Heart left ventricle (tissue), 16 donors: ENCODE measurements around the gene DCAF5. TPM values are rescaled to one million over a fixed set of nuclear protein-coding genes. Genes with fewer than 3 reads are reported as not detected.
"Not testable (repeated sequence)": the region's sequence is repeated elsewhere in the genome, so short reads cannot be mapped to it uniquely, and the experiment has no call there.

Source experiments
- ATAC-seq, 4 donors: fragments of 200-7000 bp; cut with Tn5 transposase; one replicate each; pipeline ENCODE4 v1.9.1; 2020 to 2022; ENCODE audit warnings: moderate library complexity in 4 of 4, mild to moderate bottlenecking in 3 of 4, moderate number of reproducible peaks in 1 of 4
- DNase-seq, 5 donors: peaks; one replicate each; pipeline ENCODE4 v3.0.0-alpha.2; 2020
- H3K27ac ChIP-seq, 12 donors: fragments of 200-600 bp; sonication (generic) in 4 of 12; one replicate each; pipeline versions ENCODE4 v1.5.0 to v1.8.0; 2016 to 2022; ENCODE audit warnings: mild to moderate bottlenecking in 2 of 12
- H3K27me3 ChIP-seq, 9 donors: fragments of 200-600 bp; sonication (generic) in 2 of 9; one replicate each; pipeline versions ENCODE4 v1.5.1 to v1.8.0; 2016 to 2022; ENCODE audit warnings: mild to moderate bottlenecking in 3 of 9
- H3K36me3 ChIP-seq, 9 donors: fragments of 200-600 bp; sonication (generic) in 2 of 9; one replicate each; pipeline versions ENCODE4 v1.5.0 to v1.8.0; 2018 to 2022; ENCODE audit warnings: mild to moderate bottlenecking in 2 of 9
- H3K4me1 ChIP-seq, 12 donors: fragments of 200-600 bp; sonication (generic) in 4 of 12; one replicate each; pipeline versions ENCODE4 v1.5.0 to v1.8.0; 2016 to 2022; ENCODE audit warnings: mild to moderate bottlenecking in 3 of 12
- H3K4me3 ChIP-seq, 12 donors: fragments of 200-600 bp; sonication (generic) in 4 of 12; one replicate each; pipeline versions ENCODE4 v1.5.0 to v1.8.0; 2017 to 2022; ENCODE audit warnings: mild to moderate bottlenecking in 9 of 12, moderate library complexity in 4 of 12
- H3K9me3 ChIP-seq, 12 donors: fragments of 200-600 bp; sonication (generic) in 4 of 12; one replicate each; pipeline versions ENCODE4 v1.5.0 to v1.8.0; 2016 to 2022; ENCODE audit warnings: mild to moderate bottlenecking in 1 of 12
- POLR2A ChIP-seq, 2 donors: fragments of 450-650 bp; IDR thresholded peaks; one replicate each; pipeline ENCODE4 v1.6.1; 2017; ENCODE audit warnings: antibody characterized with exemption in 2 of 2, mild to moderate bottlenecking in 2 of 2, moderate library complexity in 2 of 2
- WGBS, 4 donors: extraction: QIAGEN DNeasy Blood & Tissue Kit in 2 of 4; methylation state at CpG; one replicate each; pipeline versions ENCODE4 v1.1.5 to v1.1.7; 2013 to 2018; 5-methylcytosine and 5-hydroxymethylcytosine counted together
- intact Hi-C, 10 donors: fragments of 100-400 bp; cut with DNase I; formaldehyde crosslinking; loops; one replicate each; pipeline versions ENCODE4 v1.11.1 to v1.14.2; 2022
- polyA plus RNA-seq, 2 donors: library from polyadenylated mRNA; stranded (reverse); fragments of 200-250 nt; gene quantifications; one replicate each; pipeline ENCODE4 v1.2.3, GENCODE V29; 2013
- total RNA-seq, 9 donors: library from RNA; depleted of rRNA in 2 of 9; stranded (reverse); fragments of >200 nt in 2 of 9; fragmentation: NEBNext Ultra II Directional in 3 of 9; extraction: Animal tissue kit (Norgen Biotek cat#: 25700) in 3 of 9; gene quantifications; one replicate each; pipeline versions ENCODE4 v1.1.0 to v1.2.4, GENCODE V29; 2016 to 2023
- TF ChIP-seq, protein P1 (sequence below), 12 donors: fragments of 200-600 bp; sonication (generic) in 4 of 12; IDR thresholded peaks; one replicate each; pipeline versions ENCODE4 v1.5.0 to v1.8.0; 2018 to 2022; ENCODE audit warnings: antibody characterized with exemption in 12 of 12, mild to moderate bottlenecking in 5 of 12
- donor health status: ischemic (EF 13 %, LVEDD 7.1; RV severe dilation, severe dysfunction).
- donor health status: healthy with polysubstance abuse.
- donor health status: DM: no; HTN: yes; CAD: no.
- donor health status: DM: no; HTN: no; CAD: no.
- donor health status: ischemic (EF 25% LVEDD 6.9; RV normal size, moderate dysfunction).
- donor health status: ischemic (EF 25% LVEDD 5.7; RV mildly dilated, moderate dysfunction).
- donor health status: healthy.
- donor health status: DM: yes; HTN: yes; CAD: no.
- donor health status: ischemic (EF 35%, LVEDD 5.7; RV mildly dilated, moderate dysfunction).
- donor health status: nonischemic (EF 11% LVEDD 7.7; RV severe dilation, severe dysfunction).
- donor health status: DM: yes; HTN: yes; CAD: no.
- donor health status: PGD.
- donor health status: ischemic (EF 29% LVEDD 5.4; RV normal size, mild dysfunction).
- donor health status: nonischemic (EF 23%, LVEDD 6.1; RV moderate dilation, normal function).

Gene DCAF5
- total and polyA plus RNA-seq, 11 donors, result 16.8 to 71.7 (median 58.8) TPM

DNA sequence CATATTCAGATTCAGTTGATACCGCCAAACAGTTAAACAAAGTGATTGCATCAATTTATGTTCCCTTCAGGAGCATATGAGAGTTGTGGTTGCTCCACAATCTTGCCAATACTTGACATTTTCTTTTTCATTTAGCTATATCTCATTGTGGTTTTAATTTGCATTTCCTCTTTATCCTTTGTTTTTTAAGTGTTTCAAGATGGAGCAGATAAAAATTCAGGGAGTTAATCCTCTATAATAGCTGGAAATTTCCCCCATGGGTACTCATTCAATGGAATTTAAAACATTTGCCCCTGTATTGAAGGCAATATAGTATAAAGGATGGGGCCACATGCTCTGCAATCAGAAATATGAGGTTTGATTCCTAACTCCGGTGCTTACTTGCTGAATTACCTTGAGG lies 37.3 kb upstream of the DCAF5 start:
- H3K27ac ChIP-seq, result no peak overlapping the region
- H3K4me1 ChIP-seq, result peaks cover 0 to 12% (median 6%) of the 10 kb centered on the region in 12 donors
- ATAC-seq (no peak), DNase-seq (no peak)
- 91 to 100% (median 93%) methylated on average over 2 of the region's 2 CpGs for WGBS, 4 donors
- H3K4me3 ChIP-seq, result no peak overlapping the region
- intact Hi-C loops, result loop anchor here in 5 of 10 donors (2.0 to 5.0 kb wide), 2 partner anchors 37 to 38 kb away; partner anchors contain the start of gene DCAF5 (in 5 of the 5)
- H3K27me3 ChIP-seq, result no peaks in the 10 kb centered on the region
- no peaks in the 10 kb centered on the region for H3K36me3 ChIP-seq
- TF ChIP-seq, protein P1, sequence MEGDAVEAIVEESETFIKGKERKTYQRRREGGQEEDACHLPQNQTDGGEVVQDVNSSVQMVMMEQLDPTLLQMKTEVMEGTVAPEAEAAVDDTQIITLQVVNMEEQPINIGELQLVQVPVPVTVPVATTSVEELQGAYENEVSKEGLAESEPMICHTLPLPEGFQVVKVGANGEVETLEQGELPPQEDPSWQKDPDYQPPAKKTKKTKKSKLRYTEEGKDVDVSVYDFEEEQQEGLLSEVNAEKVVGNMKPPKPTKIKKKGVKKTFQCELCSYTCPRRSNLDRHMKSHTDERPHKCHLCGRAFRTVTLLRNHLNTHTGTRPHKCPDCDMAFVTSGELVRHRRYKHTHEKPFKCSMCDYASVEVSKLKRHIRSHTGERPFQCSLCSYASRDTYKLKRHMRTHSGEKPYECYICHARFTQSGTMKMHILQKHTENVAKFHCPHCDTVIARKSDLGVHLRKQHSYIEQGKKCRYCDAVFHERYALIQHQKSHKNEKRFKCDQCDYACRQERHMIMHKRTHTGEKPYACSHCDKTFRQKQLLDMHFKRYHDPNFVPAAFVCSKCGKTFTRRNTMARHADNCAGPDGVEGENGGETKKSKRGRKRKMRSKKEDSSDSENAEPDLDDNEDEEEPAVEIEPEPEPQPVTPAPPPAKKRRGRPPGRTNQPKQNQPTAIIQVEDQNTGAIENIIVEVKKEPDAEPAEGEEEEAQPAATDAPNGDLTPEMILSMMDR (IDR thresholded peaks at IDR 0.05), result no peak
- no peak for TF ChIP-seq POLR2A (IDR thresholded peaks at IDR 0.05)
- H3K9me3 ChIP-seq, result no peaks in the 10 kb centered on the region

- H3K27me3 ChIP-seq, result no peaks in the 10 kb centered on the region
- 67 to 76% (median 72%) methylated on average over 4 of the region's 4 CpGs for WGBS, 4 donors
- no peak overlapping the region for H3K27ac ChIP-seq
- H3K9me3 ChIP-seq, result no peaks in the 10 kb centered on the region
- TF ChIP-seq, protein P1 (IDR thresholded peaks at IDR 0.05), result no peak
- no peak for TF ChIP-seq POLR2A (IDR thresholded peaks at IDR 0.05)
- no peaks in the 10 kb centered on the region for H3K4me1 ChIP-seq
- no peaks in the 10 kb centered on the region for H3K36me3 ChIP-seq
- no peak overlapping the region for H3K4me3 ChIP-seq
- DNase-seq (no peak), ATAC-seq (no peak)
- intact Hi-C loops, result no loop called here
These were observed 30.8 kb upstream of the DCAF5 start for GRCh38 chr14:69183735-69184134.

GRCh38 chr14:69182580-69182979 lies 29.7 kb upstream of the DCAF5 start:
- H3K4me1 ChIP-seq, H3K9me3 ChIP-seq, H3K4me3 ChIP-seq, intact Hi-C loops, H3K27ac ChIP-seq, H3K27me3 ChIP-seq, ATAC-seq, DNase-seq, H3K36me3 ChIP-seq: not testable (repeated sequence)
- WGBS, 4 donors, result 87 to 98% (median 95%) methylated on average over 1 of the region's 1 CpG

- H3K36me3 ChIP-seq, result no peaks in the 10 kb centered on the region
- H3K27ac ChIP-seq, result no peak overlapping the region
- DNase-seq, result no peak
- H3K4me1 ChIP-seq, result no peaks in the 10 kb centered on the region
- no peaks in the 10 kb centered on the region for H3K9me3 ChIP-seq
- intact Hi-C loops, result no loop called here
- no peak overlapping the region for H3K4me3 ChIP-seq
- no peak for TF ChIP-seq POLR2A (IDR thresholded peaks at IDR 0.05)
- TF ChIP-seq, protein P1 (IDR thresholded peaks at IDR 0.05), result no peak
- ATAC-seq, result no peak
- H3K27me3 ChIP-seq, result no peaks in the 10 kb centered on the region
These were observed 28.6 kb upstream of the DCAF5 start for GRCh38 chr14:69181491-69181890.

DNA sequence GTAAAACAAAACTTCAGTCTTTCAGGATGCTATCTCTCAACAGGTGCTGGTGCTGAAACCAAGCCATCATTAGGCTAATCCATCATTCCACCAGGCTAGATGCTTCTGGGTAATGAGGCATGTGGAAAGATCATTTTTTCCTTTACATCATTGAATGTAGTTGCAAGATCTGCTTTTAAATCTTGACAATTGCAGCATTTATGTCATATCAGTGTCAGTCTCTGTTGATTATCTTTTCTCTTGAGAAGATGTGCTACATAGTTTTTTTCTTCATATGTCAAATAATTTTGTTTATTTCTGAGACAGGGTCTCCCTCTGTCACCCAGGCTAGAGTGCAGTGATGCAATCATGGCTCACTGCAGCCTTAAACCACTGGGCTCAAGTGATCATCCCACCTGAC lies 22.2 kb upstream of the DCAF5 start:
- no peaks in the 10 kb centered on the region for H3K4me1 ChIP-seq
- TF ChIP-seq, protein P1 (IDR thresholded peaks at IDR 0.05), result no peak
- TF ChIP-seq POLR2A (IDR thresholded peaks at IDR 0.05), result no peak
- no peak for DNase-seq
- H3K9me3 ChIP-seq, result no peaks in the 10 kb centered on the region
- no peak overlapping the region for H3K27ac ChIP-seq
- H3K36me3 ChIP-seq, result no peaks in the 10 kb centered on the region
- no peak overlapping the region for H3K4me3 ChIP-seq
- no peak for ATAC-seq
- intact Hi-C loops, result no loop called here
- H3K27me3 ChIP-seq, result no peaks in the 10 kb centered on the region
